PC-3 (cell line): ENCODE results near the gene ANXA9. TPM values are rescaled to one million over a fixed set of nuclear protein-coding genes. Genes with fewer than 3 reads are reported as not detected.

Experiments
- ATAC-seq: fragments of 200-7000 bp; cut with Tn5 transposase; 2 replicates; pipeline ENCODE4 v1.9.1; 2020; ENCODE audit warnings: mild to moderate bottlenecking, moderate library complexity
- BruUV-seq: library from RNA; stranded (reverse); fragments of 400-500 nt; replicated peaks from 2 replicates; lab custom pipeline; 2021; lab: Mats Ljungman, UMichigan
- CTCF ChIA-PET: fragments of 300-600 bp; sonication (Branson Sonifier 250); formaldehyde crosslinking; loops from one replicate; lab custom pipeline; 2022; ENCODE audit warnings: antibody characterized with exemption; lab: Charles Lee
- POLR2A ChIA-PET: fragments of 300-600 bp; sonication (Branson Sonifier 250); formaldehyde crosslinking; loops from one replicate; lab custom pipeline; 2022; ENCODE audit warnings: antibody characterized with exemption; ENCODE audit not compliant: unreplicated experiment; lab: Charles Lee
- DNase-seq: peaks from one replicate; pipeline ENCODE4 v3.0.0-alpha.2; 2015
- H2AFZ ChIP-seq: fragments of 300-600 bp; sonication (generic); 2 replicates; pipeline ENCODE4 v1.6.0; 2016; ENCODE audit warnings: antibody characterized with exemption, low read length
- H3F3A ChIP-seq: fragments of 300-600 bp; sonication (generic); one replicate; pipeline ENCODE4 v1.6.0; 2017; ENCODE audit warnings: antibody characterized with exemption, low read length, control low read depth, mild to moderate bottlenecking; ENCODE audit not compliant: unreplicated experiment
- H3K27ac ChIP-seq: fragments of 300-600 bp; sonication (generic); 2 replicates; pipeline ENCODE4 v1.5.1; 2016; ENCODE audit warnings: mild to moderate bottlenecking, low read length
- H3K27me3 ChIP-seq: fragments of 300-600 bp; sonication (generic); 2 replicates; pipeline ENCODE4 v1.6.1; 2016; ENCODE audit warnings: low read length, mixed read lengths
- H3K36me3 ChIP-seq: fragments of 300-600 bp; sonication (generic); 2 replicates; pipeline ENCODE4 v1.6.1; 2016; ENCODE audit warnings: low read depth, mixed run types, low read length, mixed read lengths
- H3K4me1 ChIP-seq: fragments of 300-600 bp; sonication (generic); 2 replicates; pipeline ENCODE4 v1.5.1; 2016; ENCODE audit warnings: low read length; ENCODE audit not compliant: insufficient read depth
- H3K4me2 ChIP-seq: fragments of 300-600 bp; sonication (generic); 2 replicates; pipeline ENCODE4 v1.6.0; 2016; ENCODE audit warnings: low read length
- H3K4me3 ChIP-seq: fragments of 300-600 bp; sonication (generic); 2 replicates; pipeline ENCODE4 v1.5.1; 2016; ENCODE audit warnings: mild to moderate bottlenecking, low read length, mixed read lengths
- H3K79me2 ChIP-seq: fragments of 300-600 bp; sonication (generic); 2 replicates; pipeline ENCODE4 v1.6.1; 2017; ENCODE audit warnings: low read length, mixed read lengths
- H3K9ac ChIP-seq: fragments of 300-600 bp; sonication (generic); 2 replicates; pipeline ENCODE4 v1.6.0; 2016; ENCODE audit warnings: mild to moderate bottlenecking, low read length
- H3K9me2 ChIP-seq: fragments of 300-600 bp; sonication (generic); replicated peaks from 2 replicates; pipeline ENCODE4 v1.6.1; 2016; ENCODE audit warnings: mixed run types, low read length, mixed read lengths
- H3K9me3 ChIP-seq: fragments of 300-600 bp; sonication (generic); 2 replicates; pipeline ENCODE4 v1.6.1; 2016; ENCODE audit warnings: low read length, mixed read lengths
- H4K20me1 ChIP-seq: fragments of 300-600 bp; sonication (generic); 2 replicates; pipeline ENCODE4 v1.6.1; 2016; ENCODE audit warnings: low read length, mixed read lengths
- EZH2 ChIP-seq: fragments of 300-600 bp; sonication (generic); IDR thresholded peaks from one replicate; pipeline ENCODE4 v1.6.1; 2017; ENCODE audit warnings: antibody characterized with exemption, mild to moderate bottlenecking, low read length; ENCODE audit not compliant: unreplicated experiment
- EZH2phosphoT487 ChIP-seq: fragments of 300-600 bp; sonication (generic); IDR thresholded peaks from 2 replicates; pipeline ENCODE4 v1.6.1; 2018; ENCODE audit warnings: mild to moderate bottlenecking, antibody characterized with exemption, low read length, borderline replicate concordance
- intact Hi-C: fragments of 100-400 bp; cut with micrococcal nuclease; formaldehyde crosslinking; loops from 2 replicates; pipeline ENCODE4 v1.9.0; 2023
- total RNA-seq: library from RNA; depleted of rRNA; stranded (reverse); fragments of >200 nt; gene quantifications from 2 replicates; pipeline ENCODE4 v1.2.3, GENCODE V29; 2014
- TF ChIP-seq, protein P1 (sequence below): fragments of 300-600 bp; sonication (generic); conservative IDR thresholded peaks from 2 replicates; pipeline ENCODE4 v1.5.1; 2017; ENCODE audit warnings: antibody characterized with exemption, low read depth, mild to moderate bottlenecking, low read length

The ANXA9 gene
- total RNA-seq, 1 experiment from 2014 or later: 0.18 TPM

GRCh38 chr1:150985179-150985825 lies 3.2 kb downstream of the ANXA9 start:
- CTCF ChIA-PET: interaction anchor here (0.6 kb wide), 1 partner anchor 178 kb away, joined by 5 read pairs; no protein-coding TSS in a partner anchor
- intact Hi-C loops: no loop called here

GRCh38 chr1:150987924-150988323 lies 5.8 kb downstream of the ANXA9 start:
- intact Hi-C loops: no loop called here
- Histone ChIP-seq H3K4me3 (no peak overlapping the region), H3K9me3 (no peaks in the 10 kb centered on the region), H3K9ac (no peak overlapping the region), H2AFZ (no peak overlapping the region), H3F3A (no peaks in the 10 kb centered on the region), H3K27me3 (no peaks in the 10 kb centered on the region), H4K20me1 (no peaks in the 10 kb centered on the region), H3K79me2 (no peaks in the 10 kb centered on the region), H3K4me2 (no peak overlapping the region), H3K4me1 (peaks cover 5% of the 10 kb centered on the region), H3K9me2 (no peaks in the 10 kb centered on the region), H3K36me3 (no peaks in the 10 kb centered on the region), H3K27ac (no peak overlapping the region)
- CTCF ChIA-PET: no interaction called here
- ATAC-seq (no peak), DNase-seq (no peak)
- TF ChIP-seq EZH2phosphoT487 (no peak), EZH2 (no peak)
- BruUV-seq: no TSS peak
- POLR2A ChIA-PET: no interaction called here

More at GRCh38 chr1:150985179-150985825, 3.2 kb downstream of the ANXA9 start:
- BruUV-seq: no TSS peak
- no peaks in the 10 kb centered on the region for H3K9me3 ChIP-seq
- peaks cover 22% of the 10 kb centered on the region for H3K4me1 ChIP-seq
- DNase-seq (peak; percentile 27), ATAC-seq (no peak)
- H3K9ac ChIP-seq: no peak overlapping the region
- H3K27me3 ChIP-seq: no peaks in the 10 kb centered on the region
- H3K27ac ChIP-seq: no peak overlapping the region
- no peak overlapping the region for H3K4me2 ChIP-seq
- no peaks in the 10 kb centered on the region for H4K20me1 ChIP-seq
- no peak overlapping the region for H2AFZ ChIP-seq
- H3K4me3 ChIP-seq: no peak overlapping the region
- H3K79me2 ChIP-seq: no peaks in the 10 kb centered on the region
- POLR2A ChIA-PET: no interaction called here
- H3K36me3 ChIP-seq: no peaks in the 10 kb centered on the region
- TF ChIP-seq, protein P1, sequence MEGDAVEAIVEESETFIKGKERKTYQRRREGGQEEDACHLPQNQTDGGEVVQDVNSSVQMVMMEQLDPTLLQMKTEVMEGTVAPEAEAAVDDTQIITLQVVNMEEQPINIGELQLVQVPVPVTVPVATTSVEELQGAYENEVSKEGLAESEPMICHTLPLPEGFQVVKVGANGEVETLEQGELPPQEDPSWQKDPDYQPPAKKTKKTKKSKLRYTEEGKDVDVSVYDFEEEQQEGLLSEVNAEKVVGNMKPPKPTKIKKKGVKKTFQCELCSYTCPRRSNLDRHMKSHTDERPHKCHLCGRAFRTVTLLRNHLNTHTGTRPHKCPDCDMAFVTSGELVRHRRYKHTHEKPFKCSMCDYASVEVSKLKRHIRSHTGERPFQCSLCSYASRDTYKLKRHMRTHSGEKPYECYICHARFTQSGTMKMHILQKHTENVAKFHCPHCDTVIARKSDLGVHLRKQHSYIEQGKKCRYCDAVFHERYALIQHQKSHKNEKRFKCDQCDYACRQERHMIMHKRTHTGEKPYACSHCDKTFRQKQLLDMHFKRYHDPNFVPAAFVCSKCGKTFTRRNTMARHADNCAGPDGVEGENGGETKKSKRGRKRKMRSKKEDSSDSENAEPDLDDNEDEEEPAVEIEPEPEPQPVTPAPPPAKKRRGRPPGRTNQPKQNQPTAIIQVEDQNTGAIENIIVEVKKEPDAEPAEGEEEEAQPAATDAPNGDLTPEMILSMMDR: no peak
- TF ChIP-seq EZH2phosphoT487: no peak
- no peak for TF ChIP-seq EZH2
- H3F3A ChIP-seq: no peaks in the 10 kb centered on the region
- no peaks in the 10 kb centered on the region for H3K9me2 ChIP-seq

GRCh38 chr1:150992626-150993025 lies 10.5 kb downstream of the ANXA9 start:
- Histone ChIP-seq H3K4me1 (no peaks in the 10 kb centered on the region; the same call in 1 of the 2 replicates), H3K4me3 (no peak overlapping the region), H3K27me3 (no peaks in the 10 kb centered on the region), H3K27ac (no peak overlapping the region), H3K4me2 (no peak overlapping the region), H3K9me3 (no peaks in the 10 kb centered on the region), H2AFZ (no peak overlapping the region), H3K9me2 (no peaks in the 10 kb centered on the region), H3F3A (no peaks in the 10 kb centered on the region), H3K79me2 (no peaks in the 10 kb centered on the region), H4K20me1 (no peaks in the 10 kb centered on the region), H3K9ac (no peak overlapping the region), H3K36me3 (no peaks in the 10 kb centered on the region)
- no peak for TF ChIP-seq EZH2phosphoT487
- TF ChIP-seq EZH2: no peak
- TF ChIP-seq, protein P1: no peak
- ATAC-seq (no peak), DNase-seq (no peak)
- BruUV-seq: no TSS peak
- ChIA-PET CTCF (no interaction called here), POLR2A (no interaction called here)
- intact Hi-C loops: loop anchor here (10.0 kb wide), 1 partner anchor 428 kb away; no protein-coding TSS in a partner anchor
